Measurements from ENCODE around the gene MBD6. TPM values are rescaled to one million over a fixed set of nuclear protein-coding genes. Genes with fewer than 3 reads are reported as not detected.

The MBD6 gene
- total RNA-seq, 1 experiment from 2014 or later: 66.8 TPM

DNA sequence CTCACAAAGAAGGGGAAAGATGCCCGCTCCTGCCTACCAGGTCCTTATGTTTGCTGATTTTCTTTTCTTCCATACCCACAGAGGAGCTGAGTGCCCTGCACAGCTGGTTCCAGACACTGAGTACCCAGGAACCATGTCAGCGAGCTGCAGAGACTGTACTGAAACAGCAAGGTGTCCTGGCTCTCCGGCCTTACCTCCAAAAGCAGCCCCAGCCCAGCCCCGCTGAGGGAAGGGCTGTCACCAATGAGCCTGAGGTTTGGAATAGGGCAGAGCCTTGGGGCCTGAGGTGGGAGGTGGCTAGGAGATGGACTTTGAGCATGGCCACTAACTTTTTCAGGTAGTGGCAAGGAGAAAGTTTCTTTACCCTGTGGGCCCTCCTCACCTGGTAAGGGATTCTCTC lies 32.5 kb upstream of the MBD6 start:
- no CpG with 5 or more reads among the region's 4 CpGs for WGBS (ENCODE audit: extremely low coverage, insufficient read length, low lambda C conversion rate)
- H2BK5ac ChIP-seq (ENCODE audit: insufficient read length, low read length): no peak overlapping the region
- no peak overlapping the region for H3K4me2 ChIP-seq (ENCODE audit: insufficient read depth, insufficient read length, low read length)
- H3K27ac ChIP-seq (ENCODE audit: insufficient read length, low read depth, low read length): no peak overlapping the region
- H4K5ac ChIP-seq (ENCODE audit: insufficient read length, low read depth, low read length): no peak overlapping the region
- H3K56ac ChIP-seq (ENCODE audit: insufficient read length, low read depth, low read length): no peak overlapping the region
- Mint-ChIP-seq H3K36me3 (ENCODE audit: insufficient read depth in 1 of 3, low read depth in 3 of 3) (peaks cover 55 to 61% (median 55%) of the 10 kb centered on the region in 3 experiments), H3K27me3 (ENCODE audit: low read depth) (no peaks in the 10 kb centered on the region), H3K4me3 (peak overlapping the region in 1 of 2 experiments; percentile 97; a peak in 1 of 5 replicates), H3K9me3 (peaks cover 3 to 6% of the 10 kb centered on the region in 2 experiments; a peak in 3 of 5 replicates), H3K27ac (no peak overlapping the region; a peak in 1 of 7 replicates), H3K4me1 (peaks cover 7 to 8% of the 10 kb centered on the region in 2 experiments)
- H4K20me1 ChIP-seq (ENCODE audit: control insufficient read depth, insufficient read depth, insufficient read length): no peaks in the 10 kb centered on the region
- peaks cover 5% of the 10 kb centered on the region for H3K23me2 ChIP-seq (ENCODE audit: insufficient read length, low read depth, low read length, poor library complexity, severe bottlenecking)
- peaks cover 8% of the 10 kb centered on the region; the same call in 1 of the 2 replicates for H3K79me2 ChIP-seq (ENCODE audit: insufficient read depth, low read length)
- no peaks in the 10 kb centered on the region for H3K9me3 ChIP-seq (ENCODE audit: control insufficient read depth, low read depth, low read length)
- H3K18ac ChIP-seq (ENCODE audit: insufficient read length, low read depth, low read length): no peak overlapping the region
- H3K9ac ChIP-seq (ENCODE audit: extremely low read depth, insufficient read length, low read length): no peak overlapping the region
- H3K23ac ChIP-seq (ENCODE audit: insufficient read length, low read depth, low read length): no peak overlapping the region
- H2BK12ac ChIP-seq (ENCODE audit: insufficient read length, low read depth, low read length): no peak overlapping the region
- H3T11ph ChIP-seq (ENCODE audit: low read length): no peak overlapping the region
- H2BK120ac ChIP-seq (ENCODE audit: low read depth, low read length, poor library complexity, severe bottlenecking): no peak overlapping the region
- H3K14ac ChIP-seq (ENCODE audit: insufficient read depth, low read length): no peak overlapping the region
- H2AK5ac ChIP-seq (ENCODE audit: insufficient read length, low read length): no peak overlapping the region
- H3K79me1 ChIP-seq (ENCODE audit: insufficient read depth, low read depth, low read length, poor library complexity, severe bottlenecking): no peaks in the 10 kb centered on the region
- H4K91ac ChIP-seq (ENCODE audit: insufficient read length, low read depth, low read length): no peak overlapping the region
- peaks cover 2% of the 10 kb centered on the region; the same call in 1 of the 2 replicates for H3K4me1 ChIP-seq (ENCODE audit: insufficient read depth, low read length)
- no peak overlapping the region for H2AFZ ChIP-seq (ENCODE audit: low read length)
- no peaks in the 10 kb centered on the region for H3K27me3 ChIP-seq (ENCODE audit: insufficient read depth, low read length)
- TF ChIP-seq, protein P1, sequence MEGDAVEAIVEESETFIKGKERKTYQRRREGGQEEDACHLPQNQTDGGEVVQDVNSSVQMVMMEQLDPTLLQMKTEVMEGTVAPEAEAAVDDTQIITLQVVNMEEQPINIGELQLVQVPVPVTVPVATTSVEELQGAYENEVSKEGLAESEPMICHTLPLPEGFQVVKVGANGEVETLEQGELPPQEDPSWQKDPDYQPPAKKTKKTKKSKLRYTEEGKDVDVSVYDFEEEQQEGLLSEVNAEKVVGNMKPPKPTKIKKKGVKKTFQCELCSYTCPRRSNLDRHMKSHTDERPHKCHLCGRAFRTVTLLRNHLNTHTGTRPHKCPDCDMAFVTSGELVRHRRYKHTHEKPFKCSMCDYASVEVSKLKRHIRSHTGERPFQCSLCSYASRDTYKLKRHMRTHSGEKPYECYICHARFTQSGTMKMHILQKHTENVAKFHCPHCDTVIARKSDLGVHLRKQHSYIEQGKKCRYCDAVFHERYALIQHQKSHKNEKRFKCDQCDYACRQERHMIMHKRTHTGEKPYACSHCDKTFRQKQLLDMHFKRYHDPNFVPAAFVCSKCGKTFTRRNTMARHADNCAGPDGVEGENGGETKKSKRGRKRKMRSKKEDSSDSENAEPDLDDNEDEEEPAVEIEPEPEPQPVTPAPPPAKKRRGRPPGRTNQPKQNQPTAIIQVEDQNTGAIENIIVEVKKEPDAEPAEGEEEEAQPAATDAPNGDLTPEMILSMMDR (conservative IDR thresholded peaks at IDR 0.05): no peak
- H4K8ac ChIP-seq (replicated peaks; ENCODE audit: insufficient read length, low read depth, low read length): no peak overlapping the region
- no peak overlapping the region for H3K4ac ChIP-seq (ENCODE audit: low read depth, low read length)
- no peak overlapping the region for H2BK15ac ChIP-seq (ENCODE audit: low read depth, low read length)
- DNase-seq: no peak
- no peak overlapping the region for H2BK20ac ChIP-seq (ENCODE audit: low read depth, low read length, poor library complexity, severe bottlenecking)

Data from H9 (cell line).